ENCODE measurements around the gene PDHA1.

GRCh38 chrX:19342331-19342906 lies 1.3 kb upstream of the PDHA1 start:
- TF ChIP-seq CTCF (IDR thresholded peaks at IDR 0.05) (no peak), POLR2A (IDR thresholded peaks at IDR 0.05) (no peak)

Data from lower leg skin (tissue), 3 donors.